IPS-11a (cell line): ENCODE results near the gene RBM26.

ENCODE experiments used
- H3K4me3 ChIP-seq: one replicate; pipeline ENCODE4 v1.5.1; 2013; ENCODE audit warnings: low read depth, low read length, control low read depth

The RBM26 gene, protein sequence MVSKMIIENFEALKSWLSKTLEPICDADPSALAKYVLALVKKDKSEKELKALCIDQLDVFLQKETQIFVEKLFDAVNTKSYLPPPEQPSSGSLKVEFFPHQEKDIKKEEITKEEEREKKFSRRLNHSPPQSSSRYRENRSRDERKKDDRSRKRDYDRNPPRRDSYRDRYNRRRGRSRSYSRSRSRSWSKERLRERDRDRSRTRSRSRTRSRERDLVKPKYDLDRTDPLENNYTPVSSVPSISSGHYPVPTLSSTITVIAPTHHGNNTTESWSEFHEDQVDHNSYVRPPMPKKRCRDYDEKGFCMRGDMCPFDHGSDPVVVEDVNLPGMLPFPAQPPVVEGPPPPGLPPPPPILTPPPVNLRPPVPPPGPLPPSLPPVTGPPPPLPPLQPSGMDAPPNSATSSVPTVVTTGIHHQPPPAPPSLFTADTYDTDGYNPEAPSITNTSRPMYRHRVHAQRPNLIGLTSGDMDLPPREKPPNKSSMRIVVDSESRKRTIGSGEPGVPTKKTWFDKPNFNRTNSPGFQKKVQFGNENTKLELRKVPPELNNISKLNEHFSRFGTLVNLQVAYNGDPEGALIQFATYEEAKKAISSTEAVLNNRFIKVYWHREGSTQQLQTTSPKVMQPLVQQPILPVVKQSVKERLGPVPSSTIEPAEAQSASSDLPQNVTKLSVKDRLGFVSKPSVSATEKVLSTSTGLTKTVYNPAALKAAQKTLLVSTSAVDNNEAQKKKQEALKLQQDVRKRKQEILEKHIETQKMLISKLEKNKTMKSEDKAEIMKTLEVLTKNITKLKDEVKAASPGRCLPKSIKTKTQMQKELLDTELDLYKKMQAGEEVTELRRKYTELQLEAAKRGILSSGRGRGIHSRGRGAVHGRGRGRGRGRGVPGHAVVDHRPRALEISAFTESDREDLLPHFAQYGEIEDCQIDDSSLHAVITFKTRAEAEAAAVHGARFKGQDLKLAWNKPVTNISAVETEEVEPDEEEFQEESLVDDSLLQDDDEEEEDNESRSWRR

DNA sequence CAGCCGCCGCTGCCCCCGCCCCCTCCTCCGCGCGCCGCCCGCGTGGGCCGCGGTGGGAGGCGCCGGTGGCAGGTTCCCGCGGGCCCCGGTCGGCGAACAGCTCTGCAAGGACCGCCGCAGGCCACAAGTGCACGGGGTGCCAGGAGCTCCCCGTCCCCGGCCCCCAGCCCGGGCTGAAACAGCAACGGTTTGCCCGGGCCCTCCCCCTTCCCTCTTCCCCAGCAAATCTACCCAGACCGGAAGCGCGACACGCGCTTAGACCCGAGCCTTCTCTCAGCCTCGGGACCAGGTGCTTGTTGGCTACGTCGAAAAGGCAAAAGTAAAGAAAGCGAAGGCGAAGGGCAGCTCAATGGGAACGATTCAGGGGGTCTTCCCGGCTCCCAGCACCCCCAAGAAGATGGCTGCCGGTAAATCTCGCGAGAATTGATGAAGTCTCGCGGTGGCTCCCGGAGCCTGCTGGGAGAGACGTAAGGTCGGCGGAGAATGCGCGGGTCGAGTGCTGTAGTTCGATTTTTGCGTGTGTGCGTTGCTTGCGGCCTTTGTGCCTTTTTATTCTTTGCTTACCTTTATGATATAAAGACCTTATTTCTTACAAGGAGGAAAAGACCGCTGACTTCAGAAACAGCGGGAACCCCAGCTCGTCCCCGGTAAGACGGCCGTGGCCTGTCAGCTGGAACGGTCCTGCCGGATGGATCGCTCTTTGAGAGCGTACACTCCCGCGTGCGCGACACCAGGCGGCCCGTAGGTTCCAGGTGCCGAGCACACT lies at the start of gene RBM26:
RBM26 (minus strand) TSS at position 425 of the 766 bp plus-strand sequence. CDS start 481 bp downstream, outside the sequence.
- peak within 1 kb of the TSS; percentile 92 for H3K4me3 ChIP-seq

DNA sequence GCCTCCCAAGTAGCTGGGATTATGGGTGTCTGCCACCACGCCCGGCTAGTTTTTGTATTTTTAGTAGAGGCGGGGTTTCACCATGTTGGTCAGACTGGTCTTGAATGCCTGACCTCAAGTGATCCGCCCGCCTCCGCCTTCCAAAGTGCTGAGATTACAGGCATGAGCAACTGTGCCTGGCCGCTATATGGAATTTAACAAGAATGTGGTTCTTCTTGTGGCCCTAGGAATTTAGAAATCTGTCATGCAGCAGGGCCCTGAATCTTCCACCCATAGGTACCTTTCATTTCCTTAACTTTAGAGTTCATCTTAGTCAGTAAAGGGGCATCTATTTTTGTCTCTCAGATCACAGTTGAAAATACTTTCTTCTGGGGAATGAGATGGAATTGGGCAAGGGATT lies 49.3 kb upstream of the RBM26 start:
- no peak overlapping the region for H3K4me3 ChIP-seq

DNA sequence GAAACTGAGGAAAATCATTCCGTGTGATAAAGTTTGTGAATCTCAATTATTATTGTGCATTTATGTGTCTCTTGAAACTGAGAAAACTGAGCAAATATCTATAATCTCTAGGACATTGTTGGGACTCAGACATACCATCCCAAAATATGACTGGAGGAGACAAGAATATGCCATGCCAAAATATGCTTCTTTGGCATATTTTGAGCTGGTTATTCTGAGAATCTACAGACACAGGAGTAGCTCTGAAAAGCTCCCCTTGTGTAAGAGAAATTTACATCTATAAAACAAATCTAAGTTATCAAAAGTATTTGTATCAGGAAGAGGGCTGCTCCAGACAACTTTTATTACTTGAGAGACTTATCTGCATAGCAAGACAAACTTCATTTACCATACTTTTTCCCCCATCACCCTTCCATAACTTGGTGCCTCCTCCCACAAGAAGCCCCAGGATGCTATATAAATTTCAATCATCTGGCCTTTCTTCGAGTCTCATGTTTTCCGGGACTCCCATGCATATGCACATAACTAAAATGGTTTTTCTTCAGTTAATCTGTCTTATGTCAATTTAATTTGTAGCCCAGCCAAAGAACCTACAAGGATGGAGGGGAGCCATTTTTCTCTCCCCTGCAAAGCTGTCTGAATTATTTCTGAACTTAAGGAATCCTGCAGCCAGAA lies 46.3 kb upstream of the RBM26 start:
- no peak overlapping the region for H3K4me3 ChIP-seq

DNA sequence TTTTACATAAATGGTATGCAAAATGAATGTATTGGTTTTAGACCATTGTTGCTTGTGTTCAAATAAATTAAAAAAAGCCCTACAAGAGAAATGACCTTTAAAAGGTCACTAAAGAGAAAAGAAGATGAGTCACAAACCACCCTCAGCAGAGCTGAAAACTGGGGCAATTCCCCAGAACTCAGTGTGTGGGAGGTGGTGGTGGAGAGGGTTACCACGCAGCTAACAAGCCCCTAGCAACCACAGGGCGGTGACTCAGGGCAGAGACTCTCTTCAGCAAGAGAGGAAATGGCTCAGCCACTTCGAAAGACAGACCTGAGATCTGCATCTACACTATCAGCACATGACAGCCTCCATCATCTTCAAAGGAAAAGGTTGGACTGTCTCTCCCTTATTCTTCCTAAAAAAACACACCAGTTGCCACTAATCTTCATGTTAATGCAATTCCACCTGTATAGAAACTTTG lies 45.5 kb upstream of the RBM26 start:
- no peak overlapping the region for H3K4me3 ChIP-seq

DNA sequence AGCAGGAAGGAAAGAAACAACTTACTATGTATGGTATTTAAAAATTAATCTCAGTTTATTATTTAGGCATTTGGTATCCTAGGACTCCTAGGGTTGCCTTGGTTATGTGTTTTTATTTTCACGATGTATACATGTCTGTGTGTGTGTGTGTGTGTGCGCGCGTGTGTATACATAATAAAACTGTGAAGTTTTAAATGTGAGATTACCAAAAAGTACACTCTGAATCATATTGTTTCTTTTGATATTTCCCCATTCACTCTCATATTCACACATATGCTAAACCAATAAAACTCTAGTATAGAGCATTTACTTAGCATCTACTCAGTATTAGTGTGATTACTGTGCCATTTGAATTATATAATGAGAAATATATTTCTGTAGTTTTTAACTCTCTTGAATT lies 44.1 kb upstream of the RBM26 start:
- no peak overlapping the region for H3K4me3 ChIP-seq

DNA sequence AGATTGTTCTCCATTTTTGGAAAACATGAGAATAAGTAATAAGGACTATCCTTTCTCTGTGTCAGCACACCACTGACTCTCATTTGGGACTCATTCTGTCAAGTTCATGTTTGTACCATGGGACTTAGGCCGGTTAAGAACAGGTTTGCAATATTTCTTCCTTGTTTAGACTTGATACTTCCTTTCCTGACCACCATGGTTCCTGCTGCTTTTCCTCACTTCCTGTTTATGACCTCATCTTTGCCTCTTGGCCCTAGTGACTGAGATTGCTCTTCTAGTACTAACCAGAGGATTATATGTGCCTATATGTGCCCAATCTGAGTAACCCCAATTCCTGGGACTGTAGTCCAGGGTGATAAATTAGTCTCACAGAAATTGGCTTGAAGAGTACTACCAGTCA lies 42.4 kb upstream of the RBM26 start:
- no peak overlapping the region for H3K4me3 ChIP-seq

DNA sequence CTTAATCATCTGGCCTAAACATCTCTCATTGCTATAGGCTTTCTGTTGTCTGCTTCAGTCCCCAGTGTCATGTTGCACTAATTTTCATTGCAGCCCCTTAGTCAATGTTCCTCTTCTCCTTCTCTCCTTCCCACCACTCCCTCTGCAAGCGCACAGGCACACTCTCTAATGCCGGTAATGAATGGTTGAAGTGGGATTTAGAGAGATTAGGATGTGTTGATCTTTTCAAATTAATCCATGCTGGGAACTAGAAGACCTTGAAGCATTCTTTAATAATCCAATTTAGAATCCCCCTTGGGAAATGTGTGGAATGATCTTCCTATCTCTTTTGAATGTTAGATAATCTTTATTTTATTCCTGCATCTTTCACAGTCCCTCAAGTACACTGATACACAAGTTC lies 41.7 kb upstream of the RBM26 start:
- no peak overlapping the region for H3K4me3 ChIP-seq

DNA sequence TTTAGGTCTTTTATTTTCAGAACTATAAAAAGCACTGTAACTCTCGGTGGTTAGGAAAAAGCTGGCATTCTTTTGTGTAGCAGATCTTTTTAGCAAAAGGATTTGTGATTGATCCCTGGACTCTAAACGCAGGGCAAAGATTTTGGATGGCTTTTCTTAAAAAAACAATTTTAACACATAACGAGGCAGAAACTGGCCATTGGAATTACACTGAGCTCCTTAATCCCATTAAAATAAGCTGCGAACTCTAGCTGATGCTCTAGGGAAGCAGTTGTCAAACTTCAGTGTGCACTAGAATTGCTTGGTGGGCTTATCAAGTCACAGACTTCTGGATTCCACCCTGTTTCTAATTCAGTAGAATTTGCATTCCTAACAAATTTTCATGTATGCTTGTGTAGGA lies 41.1 kb upstream of the RBM26 start:
- H3K4me3 ChIP-seq: no peak overlapping the region

DNA sequence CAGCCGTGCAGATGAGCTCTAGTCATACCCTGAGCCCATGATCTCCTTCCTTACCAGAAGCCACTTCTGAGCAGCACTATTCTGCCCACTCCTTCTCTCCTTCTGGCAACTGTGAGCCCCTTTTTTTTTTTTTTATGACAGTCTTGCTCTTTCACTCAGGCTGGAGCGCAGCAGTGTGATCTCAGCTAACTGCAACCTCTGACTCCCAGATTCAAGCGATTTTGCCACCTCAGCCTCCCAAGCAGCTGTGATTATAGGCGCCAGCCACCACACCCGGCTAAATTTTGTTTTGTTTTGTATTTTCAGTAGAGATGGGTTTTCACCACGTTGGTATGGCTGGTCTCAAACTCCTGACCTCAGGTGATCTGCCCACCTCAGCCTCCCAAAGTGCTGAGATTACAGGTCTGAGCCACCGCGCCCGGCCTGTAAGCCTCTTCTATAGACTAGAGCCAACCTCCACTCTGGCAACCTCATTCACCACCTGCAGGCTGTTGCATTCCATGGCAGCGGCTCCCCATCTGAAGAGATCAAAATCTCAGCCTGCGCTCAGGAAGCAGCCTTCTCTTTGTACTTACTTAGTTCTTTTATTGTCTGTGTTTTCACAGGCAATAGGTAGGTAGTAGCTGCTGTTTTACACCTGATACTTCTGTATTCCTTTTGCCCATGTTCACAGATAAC lies 40.1 kb upstream of the RBM26 start:
- H3K4me3 ChIP-seq: no peak overlapping the region

DNA sequence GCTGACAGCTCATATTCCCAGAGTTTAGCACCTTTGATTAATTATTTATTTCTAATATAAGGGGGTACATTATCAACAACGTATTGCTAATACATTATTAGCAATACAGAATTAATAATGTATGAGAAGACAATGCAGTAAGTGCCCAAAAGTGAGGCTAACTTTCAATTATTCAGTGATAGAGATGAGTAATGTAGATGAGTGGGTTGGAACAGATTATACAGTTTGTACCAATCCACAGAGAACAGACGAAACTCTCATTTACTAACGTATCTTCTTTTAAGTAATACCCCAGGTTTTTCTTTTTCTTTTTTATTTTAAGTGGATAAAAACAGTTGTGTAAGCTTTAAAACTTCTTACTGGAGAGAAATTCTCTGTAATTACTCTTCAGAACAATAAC lies 36.7 kb upstream of the RBM26 start:
- H3K4me3 ChIP-seq: no peak overlapping the region

DNA sequence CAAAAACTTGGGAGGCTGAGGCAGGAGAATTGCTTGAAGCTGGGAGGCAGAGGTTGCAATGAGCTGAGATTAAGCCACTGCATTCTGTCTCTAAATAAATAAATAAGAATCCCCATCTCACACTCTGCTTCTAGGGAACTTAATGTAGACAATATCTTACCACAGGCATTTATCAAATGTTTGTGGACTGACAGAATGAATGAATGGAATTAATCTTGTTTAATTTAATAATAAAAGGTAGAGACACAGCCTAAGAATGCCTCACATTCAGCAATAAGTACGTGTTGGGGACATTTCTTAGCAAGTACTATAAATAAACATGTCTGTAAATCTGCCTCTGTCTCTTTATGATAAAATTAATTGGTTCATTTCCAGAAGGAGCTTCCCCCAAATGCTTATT lies 36.2 kb upstream of the RBM26 start:
- no peak overlapping the region for H3K4me3 ChIP-seq

DNA sequence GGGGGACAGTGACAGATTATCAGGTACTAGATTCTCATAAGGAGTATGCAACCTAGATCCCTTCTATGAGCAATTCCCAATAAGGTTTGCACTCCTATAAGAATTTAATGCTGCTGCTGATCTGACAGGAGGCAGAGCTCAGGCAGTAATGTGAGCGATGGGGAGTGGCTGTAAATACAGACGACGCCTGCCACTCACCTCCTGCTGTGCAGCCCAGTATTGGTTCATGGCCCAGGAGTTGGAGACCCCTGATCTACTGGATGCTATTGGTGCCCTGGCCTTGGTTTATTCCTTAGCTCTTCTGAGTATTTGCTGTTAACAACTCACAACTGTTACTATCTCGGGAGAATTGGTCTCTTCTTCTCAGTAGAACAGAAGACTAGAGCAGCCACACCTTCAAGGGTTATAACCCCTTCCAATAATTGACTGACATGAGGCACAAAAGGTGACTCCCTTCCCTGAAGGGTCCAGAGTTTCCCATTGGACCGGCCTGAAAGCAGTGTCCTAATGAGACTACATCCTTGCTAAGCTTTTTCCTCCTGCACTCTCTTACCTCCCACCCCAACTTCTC lies 35.0 kb upstream of the RBM26 start:
- no peak overlapping the region for H3K4me3 ChIP-seq

DNA sequence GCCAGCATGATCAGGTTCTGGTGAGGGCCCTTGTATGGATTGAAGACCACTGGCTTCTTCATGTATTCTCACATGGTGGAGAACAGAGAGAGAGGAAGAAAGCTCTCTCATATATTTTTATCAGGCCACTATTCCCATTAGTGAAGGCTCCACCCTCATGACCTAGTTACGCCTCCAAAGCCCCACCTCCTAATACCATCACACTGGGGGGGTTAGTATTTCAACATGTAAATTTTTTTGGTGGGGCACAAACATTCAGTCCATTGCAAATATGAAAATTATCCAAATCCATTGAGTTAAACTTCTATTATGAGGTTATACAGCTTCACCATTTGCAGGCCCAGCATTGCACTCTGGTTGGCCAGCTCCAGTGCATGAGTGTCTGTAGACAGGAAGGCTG lies 33.2 kb upstream of the RBM26 start:
- no peak overlapping the region for H3K4me3 ChIP-seq

DNA sequence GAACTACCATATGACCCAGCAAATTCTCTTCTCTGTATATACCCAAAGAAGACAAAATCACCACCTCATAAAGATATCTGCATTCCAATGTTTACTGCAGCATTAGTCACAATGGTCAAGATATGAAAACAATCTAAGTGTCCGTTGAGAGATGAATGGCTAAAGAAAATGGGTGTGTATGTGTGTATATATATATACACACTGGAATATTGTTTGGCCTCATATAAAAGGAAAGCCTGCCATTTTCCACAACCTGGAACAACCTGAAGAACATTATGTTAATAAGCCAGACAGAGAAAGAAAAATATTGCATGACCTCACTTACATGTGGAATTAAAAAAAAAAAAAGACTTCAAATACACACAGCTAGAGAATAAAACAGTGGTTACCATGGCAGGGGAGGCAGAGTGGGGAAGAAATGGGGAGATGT lies 29.5 kb upstream of the RBM26 start:
- H3K4me3 ChIP-seq: no peak overlapping the region

DNA sequence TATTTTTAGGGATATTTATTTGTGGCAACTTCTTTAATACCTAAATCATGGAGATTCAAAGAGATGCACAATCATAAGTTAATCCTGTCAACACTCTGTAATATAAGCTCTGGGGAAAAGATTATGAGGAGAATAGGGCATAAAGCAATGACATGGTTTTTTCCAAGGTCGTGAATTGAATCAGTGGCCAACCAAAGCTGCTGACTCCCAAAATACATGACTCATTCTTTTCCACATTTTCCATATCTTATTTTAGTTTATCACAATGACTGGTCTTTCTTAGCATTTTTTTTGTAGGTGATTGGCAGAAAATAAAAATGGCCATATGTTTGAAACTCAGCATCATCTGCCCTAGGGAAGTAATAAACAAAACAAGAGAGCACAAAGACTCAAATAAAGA lies 28.5 kb upstream of the RBM26 start:
- no peak overlapping the region for H3K4me3 ChIP-seq

DNA sequence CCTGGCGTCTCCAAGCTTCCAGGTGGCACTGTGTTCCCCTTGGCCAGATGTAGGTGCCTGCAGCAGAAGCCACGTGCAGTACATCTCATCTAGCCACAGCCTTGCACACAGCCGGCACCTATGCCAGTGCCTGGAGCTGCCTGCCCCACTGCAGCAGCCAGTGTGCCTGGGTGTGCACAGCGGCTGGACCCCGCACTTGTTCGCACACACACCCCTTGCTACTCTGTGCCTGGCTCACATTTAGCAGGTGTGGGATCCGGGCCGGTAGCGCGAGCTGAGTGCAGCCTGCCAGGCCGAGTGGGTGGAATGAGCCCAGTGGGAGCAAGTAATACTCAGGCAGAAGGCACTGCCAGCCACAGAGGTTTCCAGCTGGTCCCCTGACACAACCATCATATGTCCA lies 26.9 kb upstream of the RBM26 start:
- no peak overlapping the region for H3K4me3 ChIP-seq

DNA sequence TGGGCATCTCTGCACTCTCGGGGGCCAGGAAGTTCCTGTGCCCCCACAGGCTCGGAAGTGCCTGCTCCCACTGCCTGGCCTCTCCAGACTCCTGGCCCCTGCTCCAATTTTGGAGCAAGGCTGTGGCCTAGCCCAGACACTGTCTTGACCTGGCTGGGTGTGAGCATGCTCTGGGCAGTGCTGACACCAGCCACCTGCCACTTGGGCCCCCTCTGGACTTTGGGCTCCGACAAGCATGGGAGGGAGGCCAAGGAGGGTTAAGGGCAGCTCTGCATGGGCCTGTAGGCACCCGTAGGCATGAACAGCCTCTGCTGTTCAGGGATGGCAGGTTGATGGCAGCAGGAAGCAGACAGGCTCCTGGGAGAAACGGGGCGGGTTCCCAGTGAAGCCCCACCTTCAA lies 26.0 kb upstream of the RBM26 start:
- no peak overlapping the region for H3K4me3 ChIP-seq

DNA sequence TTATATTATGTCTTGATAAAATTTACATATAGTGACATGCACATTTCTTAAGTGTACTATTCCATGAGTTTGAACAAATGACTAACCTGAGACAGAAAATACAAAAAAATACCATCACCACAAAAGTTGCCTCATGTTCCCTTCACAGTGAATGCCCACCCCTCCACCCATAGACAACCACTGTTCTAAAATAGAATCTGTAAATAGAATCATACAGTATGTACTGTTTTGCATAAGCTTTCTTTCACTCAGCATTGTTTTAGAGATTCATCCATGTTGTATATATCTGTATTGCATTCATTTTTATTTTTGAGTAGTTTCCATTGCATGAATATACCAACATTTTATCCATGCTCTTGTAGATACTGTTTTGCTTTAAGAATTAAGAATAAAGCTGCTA lies 23.3 kb upstream of the RBM26 start:
- no peak overlapping the region for H3K4me3 ChIP-seq

DNA sequence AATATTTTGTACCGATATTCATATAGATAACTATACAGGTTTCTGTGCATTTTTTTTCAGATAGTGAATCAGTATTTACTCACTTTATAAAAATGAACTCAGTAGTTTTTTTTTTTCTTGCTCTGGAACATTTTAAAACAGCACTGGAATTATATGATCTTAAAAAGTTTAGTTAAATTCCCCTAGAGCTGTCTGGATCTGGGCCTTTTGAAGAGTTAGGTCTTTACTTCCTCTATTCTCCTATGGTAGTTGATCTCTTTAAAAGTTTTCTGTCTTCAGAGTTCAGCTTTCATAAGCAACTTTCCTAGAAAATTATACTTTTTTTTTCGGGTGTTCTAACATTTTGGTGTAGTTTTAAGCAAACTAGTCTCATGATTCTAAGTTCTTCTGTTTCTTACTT lies 21.8 kb upstream of the RBM26 start:
- no peak overlapping the region for H3K4me3 ChIP-seq

DNA sequence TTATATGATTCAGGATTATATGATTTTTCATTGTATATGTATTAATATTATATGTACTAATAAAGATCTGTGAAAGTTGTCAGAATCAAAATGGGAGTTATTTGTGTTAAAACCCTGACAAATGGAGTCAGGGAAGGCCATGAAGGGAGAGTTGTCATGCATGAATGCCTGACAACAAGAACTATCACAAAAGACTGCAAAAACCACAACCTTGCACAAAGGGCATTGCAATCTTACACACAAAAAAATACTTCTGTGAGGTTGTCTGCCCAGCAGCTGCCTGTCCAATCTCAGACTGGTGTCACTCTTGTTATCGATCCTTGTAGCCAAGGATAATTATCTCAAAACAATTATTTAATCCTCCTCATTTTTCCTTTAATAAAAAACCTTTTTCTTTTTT lies 21.2 kb upstream of the RBM26 start:
- H3K4me3 ChIP-seq: no peak overlapping the region
